HL-60 (cell line): ENCODE results near the gene SMAD6.

Experiments used
- DNase-seq, 2 experiments: peaks; one replicate each; pipeline ENCODE4 v3.0.0-alpha.2; 2010 to 2020; ENCODE audit warnings: low read depth in 1 of 2, low spot score in 1 of 2
- H3K27ac ChIP-seq: fragments of 250-450 bp; sonication (Bioruptor Pico); replicated peaks from 2 replicates; pipeline ENCODE4 v1.5.1; 2020; ENCODE audit warnings: mild to moderate bottlenecking, moderate library complexity
- H3K27me3 ChIP-seq: fragments of 250-450 bp; sonication (Bioruptor Pico); 2 replicates; pipeline ENCODE4 v1.5.1; 2021; ENCODE audit warnings: mild to moderate bottlenecking, moderate library complexity; ENCODE audit not compliant: insufficient read depth, poor library complexity, severe bottlenecking
- H3K4me3 ChIP-seq: replicated peaks from 2 replicates; pipeline ENCODE4 v1.5.1; 2011; ENCODE audit warnings: mild to moderate bottlenecking, control low read depth, low read length; ENCODE audit not compliant: insufficient read depth
- CTCF ChIP-seq: IDR thresholded peaks from one replicate; pipeline ENCODE4 v1.5.1; 2011; ENCODE audit warnings: low read length, control low read depth, inconsistent platforms; ENCODE audit not compliant: insufficient read depth
- GABPA ChIP-seq: IDR thresholded peaks from 2 replicates; pipeline ENCODE4 v1.6.1; 2012; ENCODE audit warnings: low read depth
- POLR2AphosphoS5 ChIP-seq: IDR thresholded peaks from 2 replicates; pipeline ENCODE4 v1.6.1; 2012; ENCODE audit warnings: low read depth
- REST ChIP-seq: IDR thresholded peaks from 2 replicates; pipeline ENCODE4 v1.6.1; 2012; ENCODE audit warnings: low read depth; ENCODE audit not compliant: insufficient replicate concordance
- SPI1 ChIP-seq: IDR thresholded peaks from 2 replicates; pipeline ENCODE4 v1.6.1; 2012; ENCODE audit warnings: low read depth, mild to moderate bottlenecking, borderline replicate concordance

The SMAD6 gene

DNA sequence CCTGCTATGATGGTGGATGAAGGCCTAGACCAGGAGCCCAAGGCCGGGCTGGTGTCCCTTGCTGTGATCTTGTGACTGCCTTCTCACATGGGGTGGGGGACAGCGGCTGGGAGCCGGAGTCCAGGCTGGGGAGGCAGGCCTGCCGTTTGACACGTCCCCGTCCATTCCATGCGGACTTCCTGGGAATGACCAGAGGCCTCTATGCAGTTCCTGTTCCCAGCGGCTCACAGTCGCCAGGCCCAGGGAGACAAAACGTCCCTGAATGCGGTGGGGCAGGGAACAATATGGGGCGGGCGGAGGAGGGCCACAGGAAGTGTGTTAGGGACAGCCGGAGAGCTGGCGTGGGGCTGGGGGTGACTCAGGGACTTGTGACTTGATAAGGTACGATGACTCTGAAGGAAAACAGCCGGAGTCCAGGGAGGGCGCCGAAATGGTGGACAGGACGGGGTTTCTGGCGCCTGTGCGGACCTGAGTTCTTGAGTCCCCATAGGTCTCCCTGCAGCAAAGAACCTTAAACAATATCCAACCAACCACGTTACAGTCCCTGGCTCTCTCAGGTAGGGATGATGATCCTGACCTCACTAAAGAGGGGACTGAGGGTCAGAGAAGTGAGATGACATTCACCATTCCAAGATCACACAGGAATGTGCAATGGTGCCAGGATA is 40.5 kb upstream of the SMAD6 start:
- Histone ChIP-seq H3K27me3 (no peaks in the 10 kb centered on the region), H3K27ac (no peak overlapping the region), H3K4me3 (no peak overlapping the region)
- no peak for DNase-seq
- TF ChIP-seq SPI1 (no peak), CTCF (no peak), GABPA (no peak), REST (no peak), POLR2AphosphoS5 (no peak)

GRCh38 chr15:66662522-66662921 is 39.5 kb upstream of the SMAD6 start:
- TF ChIP-seq CTCF (no peak), GABPA (no peak)
- H3K4me3 ChIP-seq = no peak overlapping the region

DNA sequence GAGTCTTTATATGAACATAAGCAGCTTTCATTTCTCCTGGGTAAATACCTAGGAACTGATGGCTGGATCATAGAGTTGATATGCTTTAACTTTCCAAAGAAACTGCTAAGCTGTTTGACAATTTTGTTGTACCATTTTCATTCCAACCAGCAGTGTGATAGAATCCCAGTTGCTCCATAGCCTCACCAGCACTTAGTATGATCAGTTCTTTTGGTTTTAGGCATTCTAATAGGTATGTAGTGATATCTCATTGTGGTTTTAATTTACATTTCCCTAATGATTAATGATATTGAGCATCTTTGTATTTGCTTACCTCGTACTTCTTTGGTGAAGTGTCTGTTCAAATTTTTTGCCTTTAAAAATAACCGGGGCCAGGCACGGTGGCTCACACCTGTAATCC is 38.4 kb upstream of the SMAD6 start:
- DNase-seq = no peak
- Histone ChIP-seq H3K27ac (no peak overlapping the region), H3K27me3 (no peaks in the 10 kb centered on the region), H3K4me3 (no peak overlapping the region)
- TF ChIP-seq SPI1 (no peak), GABPA (no peak), REST (no peak), CTCF (no peak), POLR2AphosphoS5 (no peak)

More at GRCh38 chr15:66662522-66662921, 39.5 kb upstream of the SMAD6 start:
- no peak for DNase-seq
- no peaks in the 10 kb centered on the region for H3K27me3 ChIP-seq
- H3K27ac ChIP-seq = no peak overlapping the region

DNA sequence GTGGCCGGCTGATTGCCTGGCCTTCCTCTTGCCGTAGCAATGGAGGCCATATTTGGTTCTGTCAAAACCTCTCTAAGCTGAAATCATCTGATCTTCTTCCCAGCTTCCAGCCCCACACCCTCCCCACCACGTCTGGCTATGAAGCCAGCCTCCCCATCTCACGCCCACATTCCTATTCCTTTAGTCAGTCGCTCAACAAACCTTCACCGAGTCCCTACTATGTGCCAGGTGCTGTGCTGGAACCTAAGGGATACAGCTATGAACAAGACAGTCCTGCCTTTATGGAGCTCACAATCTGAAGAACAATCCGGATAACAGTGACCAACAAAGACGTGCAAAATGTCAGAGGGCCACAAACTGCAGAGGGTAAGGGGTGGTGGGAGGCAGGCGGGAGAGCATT is 31.9 kb upstream of the SMAD6 start:
- H3K27ac ChIP-seq = no peak overlapping the region

More for the DNA sequence above, 31.9 kb upstream of the SMAD6 start:
- DNase-seq = no peak
- H3K4me3 ChIP-seq = no peak overlapping the region
- H3K27me3 ChIP-seq = no peaks in the 10 kb centered on the region
- no peak for TF ChIP-seq POLR2AphosphoS5
- no peak for TF ChIP-seq CTCF
- no peak for TF ChIP-seq SPI1
- no peak for TF ChIP-seq GABPA
- TF ChIP-seq REST = no peak
